Renal cortical epithelial cell (primary cell): ENCODE data around the gene CYP21A2. TPM values are rescaled to one million over a fixed set of nuclear protein-coding genes. Genes with fewer than 3 reads are reported as not detected.
"Not testable (repeated sequence)": the region's sequence is repeated elsewhere in the genome, so short reads cannot be mapped to it uniquely, and the experiment has no call there.

Source experiments
- DNase-seq: peaks from one replicate; pipeline ENCODE4 v3.0.0-alpha.2; 2011; ENCODE audit warnings: low read depth
- total RNA-seq: library from RNA; depleted of rRNA; stranded (reverse); fragments of >200 nt; gene quantifications from 2 replicates; pipeline ENCODE4 v1.2.3, GENCODE V29; 2014

CYP21A2 gene
- 0.20 TPM in 1 of 2 replicates, not detected in the other for total RNA-seq

DNA sequence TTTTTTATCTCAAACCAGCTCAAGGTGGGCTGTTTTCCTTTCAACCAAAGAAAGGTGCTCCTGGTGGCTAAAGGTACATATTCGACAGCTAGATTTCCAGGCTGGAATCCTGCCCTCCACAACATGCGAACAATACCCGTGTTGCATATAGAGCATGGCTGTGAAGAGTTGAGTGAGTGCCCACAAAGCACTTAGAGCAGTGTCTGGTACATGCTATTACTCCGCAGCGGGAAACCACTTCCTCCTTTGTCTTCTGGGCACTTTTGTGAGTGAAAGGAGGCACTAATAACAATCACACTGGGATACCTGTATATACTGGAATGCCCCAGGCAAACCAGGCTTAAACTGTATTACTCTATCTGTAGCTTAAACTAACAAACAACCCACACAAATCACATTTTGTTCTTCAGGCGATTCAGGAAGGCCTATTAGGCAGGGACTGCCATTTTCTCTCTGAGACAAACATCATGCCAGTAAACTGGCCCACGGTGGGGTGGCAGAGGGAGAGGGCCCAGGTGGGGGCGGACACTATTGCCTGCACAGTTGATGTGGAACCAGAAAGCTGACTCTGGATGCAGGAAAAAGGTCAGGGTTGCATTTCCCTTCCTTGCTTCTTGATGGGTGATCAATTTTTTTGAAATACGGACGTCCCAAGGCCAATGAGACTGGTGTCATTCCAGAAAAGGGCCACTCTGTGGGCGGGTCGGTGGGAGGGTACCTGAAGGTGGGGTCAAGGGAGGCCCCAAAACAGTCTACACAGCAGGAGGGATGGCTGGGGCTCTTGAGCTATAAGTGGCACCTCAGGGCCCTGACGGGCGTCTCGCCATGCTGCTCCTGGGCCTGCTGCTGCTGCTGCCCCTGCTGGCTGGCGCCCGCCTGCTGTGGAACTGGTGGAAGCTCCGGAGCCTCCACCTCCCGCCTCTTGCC lies at the start of gene CYP21A2:
Gene CYP21A2, plus strand, starts transcription at position 818 of the 927 bp plus-strand sequence. Its CDS starts 8 bp downstream, at position 826.
- DNase-seq = not testable (repeated sequence)

DNA sequence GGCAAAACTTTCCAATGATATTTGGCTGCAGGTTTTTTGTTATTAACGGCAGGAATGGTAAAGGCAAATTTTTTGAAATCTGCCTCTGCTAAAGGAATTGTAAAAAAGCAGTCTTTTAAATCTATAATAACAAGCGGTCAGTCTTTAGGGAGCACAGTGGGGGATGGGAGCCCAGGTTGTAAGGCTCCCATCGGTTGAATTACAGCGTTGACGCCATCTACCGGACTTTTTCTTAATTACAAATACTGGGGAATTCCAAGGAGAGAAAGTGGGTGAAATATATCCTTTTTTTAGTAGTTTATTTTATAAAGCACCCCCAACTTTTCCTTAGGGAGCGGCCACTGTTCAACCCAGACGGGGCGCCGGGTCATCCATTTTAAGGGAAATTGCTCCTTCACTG lies 48.9 kb upstream of the CYP21A2 start:
- not testable (repeated sequence) for DNase-seq

DNA sequence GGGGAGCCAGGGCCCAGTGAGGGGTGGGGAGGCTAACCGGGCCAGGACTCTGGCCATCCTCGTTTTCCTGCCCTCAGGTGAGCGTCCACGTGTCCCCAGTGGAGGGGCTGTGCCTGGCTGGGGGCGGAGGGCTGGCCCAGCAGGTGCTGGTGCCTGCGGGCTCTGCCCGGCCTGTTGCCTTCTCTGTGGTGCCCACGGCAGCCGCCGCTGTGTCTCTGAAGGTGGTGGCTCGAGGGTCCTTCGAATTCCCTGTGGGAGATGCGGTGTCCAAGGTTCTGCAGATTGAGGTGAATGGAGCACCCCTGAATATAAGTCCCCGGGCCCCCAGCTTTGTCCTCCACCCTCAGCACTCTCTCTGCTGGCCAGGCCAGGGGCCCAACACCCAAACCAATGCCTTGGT lies 43.8 kb upstream of the CYP21A2 start:
- DNase-seq = not testable (repeated sequence)

GRCh38 chr6:31996385-31996784 lies 41.8 kb upstream of the CYP21A2 start:
- DNase-seq = not testable (repeated sequence)

GRCh38 chr6:32002546-32003268 lies 35.5 kb upstream of the CYP21A2 start:
- not testable (repeated sequence) for DNase-seq

DNA sequence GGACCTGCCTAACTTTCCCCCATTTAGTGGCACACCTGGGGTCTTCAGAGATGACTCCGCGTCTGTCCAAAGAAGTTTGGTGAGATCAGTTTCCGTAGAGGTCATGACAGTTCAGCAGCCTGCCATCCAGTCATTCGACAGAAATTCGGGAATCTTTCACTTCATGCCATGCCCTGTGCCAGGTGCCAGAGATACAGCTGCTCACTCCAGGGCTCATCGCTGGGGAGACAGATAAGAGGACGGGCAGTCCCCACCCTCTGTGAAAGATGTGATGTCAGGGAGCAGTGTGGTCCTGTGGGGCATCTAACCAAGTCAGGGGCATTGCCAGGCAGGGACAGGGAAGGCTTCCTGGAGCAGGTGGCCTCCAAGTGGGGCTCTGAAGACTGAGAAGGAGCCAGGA lies 34.9 kb upstream of the CYP21A2 start:
- not testable (repeated sequence) for DNase-seq

DNA sequence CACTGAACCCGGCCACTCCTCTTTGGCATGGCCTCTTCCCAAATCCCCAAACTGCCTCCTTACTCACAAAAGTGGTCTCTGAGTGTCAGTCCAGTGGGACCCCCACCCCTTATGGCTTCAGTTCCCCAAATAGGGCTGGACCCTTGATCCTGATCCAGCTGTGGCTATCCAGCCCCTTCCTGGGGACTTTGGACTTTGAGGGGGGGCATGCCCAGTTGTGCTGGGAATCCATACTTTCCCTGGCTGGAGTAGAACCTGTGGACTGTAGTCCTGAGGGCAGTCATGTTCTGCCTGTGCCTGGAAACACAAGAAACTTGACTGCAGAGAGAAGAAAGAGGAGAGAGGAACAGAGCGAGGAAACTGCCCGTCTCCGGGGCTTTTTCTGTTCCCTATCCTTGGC lies 33.8 kb upstream of the CYP21A2 start:
- DNase-seq = not testable (repeated sequence)

DNA sequence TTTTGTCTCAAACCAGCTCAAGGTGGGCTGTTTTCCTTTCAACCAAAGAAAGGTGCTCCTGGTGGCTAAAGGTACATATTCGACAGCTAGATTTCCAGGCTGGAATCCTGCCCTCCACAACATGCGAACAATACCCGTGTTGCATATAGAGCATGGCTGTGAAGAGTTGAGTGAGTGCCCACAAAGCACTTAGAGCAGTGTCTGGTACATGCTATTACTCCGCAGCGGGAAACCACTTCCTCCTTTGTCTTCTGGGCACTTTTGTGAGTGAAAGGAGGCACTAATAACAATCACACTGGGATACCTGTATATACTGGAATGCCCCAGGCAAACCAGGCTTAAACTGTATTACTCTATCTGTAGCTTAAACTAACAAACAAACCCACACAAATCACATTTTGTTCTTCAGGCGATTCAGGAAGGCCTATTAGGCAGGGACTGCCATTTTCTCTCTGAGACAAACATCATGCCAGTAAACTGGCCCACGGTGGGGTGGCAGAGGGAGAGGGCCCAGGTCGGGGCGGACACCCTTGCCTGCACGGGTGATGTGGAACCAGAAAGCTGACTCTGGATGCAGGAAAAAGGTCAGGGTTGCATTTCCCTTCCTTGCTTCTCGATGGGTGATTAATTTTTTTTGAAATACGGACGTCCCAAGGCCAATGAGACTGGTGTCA lies 33.2 kb upstream of the CYP21A2 start:
- not testable (repeated sequence) for DNase-seq

- DNase-seq = not testable (repeated sequence)
These were observed 32.7 kb upstream of the CYP21A2 start for GRCh38 chr6:32005538-32005880.

DNA sequence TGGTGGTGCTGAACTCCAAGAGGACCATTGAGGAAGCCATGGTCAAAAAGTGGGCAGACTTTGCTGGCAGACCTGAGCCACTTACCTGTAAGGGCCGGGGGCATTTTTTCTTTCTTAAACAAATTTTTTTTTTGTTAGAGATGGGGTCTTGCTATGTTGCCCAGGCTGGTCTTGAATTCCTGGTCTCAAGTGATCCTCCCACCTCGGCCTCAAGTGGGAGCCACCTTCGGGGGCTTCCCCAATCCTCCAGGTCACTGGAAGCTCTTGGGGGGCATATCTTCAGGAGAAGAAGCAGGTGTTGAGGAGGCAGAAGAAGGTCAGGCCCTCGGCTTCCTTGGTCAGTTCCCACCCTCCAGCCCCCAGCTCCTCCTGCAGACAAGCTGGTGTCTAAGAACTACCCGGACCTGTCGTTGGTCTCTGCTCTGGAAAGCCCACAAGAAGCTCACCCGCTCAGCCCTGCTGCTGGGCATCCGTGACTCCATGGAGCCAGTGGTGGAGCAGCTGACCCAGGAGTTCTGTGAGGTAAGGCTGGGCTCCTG lies 32.2 kb upstream of the CYP21A2 start:
- not testable (repeated sequence) for DNase-seq

DNA sequence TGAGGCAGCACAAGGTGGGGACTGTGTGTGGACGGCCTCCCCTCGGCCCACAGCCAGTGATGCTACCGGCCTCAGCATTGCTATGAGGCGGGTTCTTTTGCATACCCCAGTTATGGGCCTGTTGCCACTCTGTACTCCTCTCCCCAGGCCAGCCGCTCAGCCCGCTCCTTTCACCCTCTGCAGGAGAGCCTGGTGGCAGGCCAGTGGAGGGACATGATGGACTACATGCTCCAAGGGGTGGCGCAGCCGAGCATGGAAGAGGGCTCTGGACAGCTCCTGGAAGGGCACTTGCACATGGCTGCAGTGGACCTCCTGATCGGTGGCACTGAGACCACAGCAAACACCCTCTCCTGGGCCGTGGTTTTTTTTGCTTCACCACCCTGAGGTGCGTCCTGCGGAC lies 31.1 kb upstream of the CYP21A2 start:
- not testable (repeated sequence) for DNase-seq

DNA sequence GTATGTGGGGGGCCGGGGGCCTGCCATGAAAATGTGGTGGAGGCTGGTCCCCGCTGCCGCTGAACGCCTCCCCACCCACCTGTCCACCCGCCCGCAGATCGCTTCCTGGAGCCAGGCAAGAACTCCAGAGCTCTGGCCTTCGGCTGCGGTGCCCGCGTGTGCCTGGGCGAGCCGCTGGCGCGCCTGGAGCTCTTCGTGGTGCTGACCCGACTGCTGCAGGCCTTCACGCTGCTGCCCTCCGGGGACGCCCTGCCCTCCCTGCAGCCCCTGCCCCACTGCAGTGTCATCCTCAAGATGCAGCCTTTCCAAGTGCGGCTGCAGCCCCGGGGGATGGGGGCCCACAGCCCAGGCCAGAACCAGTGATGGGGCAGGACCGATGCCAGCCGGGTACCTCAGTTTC lies 30.2 kb upstream of the CYP21A2 start:
- not testable (repeated sequence) for DNase-seq

GRCh38 chr6:32008616-32009015 lies 29.6 kb upstream of the CYP21A2 start:
- not testable (repeated sequence) for DNase-seq

GRCh38 chr6:32009537-32009936 lies 28.7 kb upstream of the CYP21A2 start:
- DNase-seq = not testable (repeated sequence)

- DNase-seq = not testable (repeated sequence)
These were observed 27.2 kb upstream of the CYP21A2 start for GRCh38 chr6:32010856-32011530.

- not testable (repeated sequence) for DNase-seq
These were observed 25.1 kb upstream of the CYP21A2 start for GRCh38 chr6:32012941-32013617.

GRCh38 chr6:32013738-32014137 lies 24.5 kb upstream of the CYP21A2 start:
- DNase-seq = not testable (repeated sequence)

- not testable (repeated sequence) for DNase-seq
These were observed 23.7 kb upstream of the CYP21A2 start, which contains the start of gene C4B for GRCh38 chr6:32014547-32014946. Gene C4B, plus strand, starts transcription at chr6:32014795. Its CDS starts 51 bp downstream, at chr6:32014846.

DNA sequence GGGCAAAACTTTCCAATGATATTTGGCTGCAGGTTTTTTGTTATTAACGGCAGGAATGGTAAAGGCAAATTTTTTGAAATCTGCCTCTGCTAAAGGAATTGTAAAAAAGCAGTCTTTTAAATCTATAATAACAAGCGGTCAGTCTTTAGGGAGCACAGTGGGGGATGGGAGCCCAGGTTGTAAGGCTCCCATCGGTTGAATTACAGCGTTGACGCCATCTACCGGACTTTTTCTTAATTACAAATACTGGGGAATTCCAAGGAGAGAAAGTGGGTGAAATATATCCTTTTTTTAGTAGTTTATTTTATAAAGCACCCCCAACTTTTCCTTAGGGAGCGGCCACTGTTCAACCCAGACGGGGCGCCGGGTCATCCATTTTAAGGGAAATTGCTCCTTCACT lies 16.1 kb upstream of the CYP21A2 start:
- not testable (repeated sequence) for DNase-seq

- not testable (repeated sequence) for DNase-seq
These were observed 9.6 kb upstream of the CYP21A2 start for GRCh38 chr6:32028631-32029030.
